Posterior vena cava (tissue), 2 donors: ENCODE results near the gene AGPAT2. TPM values are rescaled to one million over a fixed set of nuclear protein-coding genes. Genes with fewer than 3 reads are reported as not detected.

Source experiments
- DNase-seq: peaks from one replicate; pipeline ENCODE4 v3.0.0-alpha.2; 2020; ENCODE audit warnings: low spot score
- intact Hi-C, 2 donors: fragments of 100-400 bp; cut with DNase I; formaldehyde crosslinking; loops; one replicate each; pipeline versions ENCODE4 v1.14.1 to v1.14.2; 2022 to 2023
- total RNA-seq, 2 donors: library from RNA; stranded (reverse); fragmentation: NEBNext Ultra II Directional; extraction: Animal tissue kit (Norgen Biotek cat#: 25700); gene quantifications; one replicate each; pipeline ENCODE4 v1.2.1, GENCODE V29; 2021
- donor health status: DM: yes; HTN: yes; CAD: no.
- donor health status: DM: yes; HTN: yes; CAD: no.

Gene AGPAT2
- total RNA-seq, 2 donors from 2014 or later: 27.1 to 28.8 TPM

- no peak for DNase-seq
- intact Hi-C loops: no loop called here
Observed at GRCh38 chr9:136667940-136668760, 19.1 kb downstream of the AGPAT2 start.

- intact Hi-C loops: no loop called here
- DNase-seq: no peak
Observed at GRCh38 chr9:136667214-136667939, 19.9 kb downstream of the AGPAT2 start.

GRCh38 chr9:136666372-136667213 lies 20.7 kb downstream of the AGPAT2 start:
- no peak for DNase-seq
- intact Hi-C loops: no loop called here

- DNase-seq: no peak
- intact Hi-C loops: no loop called here
Observed at GRCh38 chr9:136665704-136666371, 21.4 kb downstream of the AGPAT2 start.

GRCh38 chr9:136665111-136665703 lies 22.1 kb downstream of the AGPAT2 start:
- intact Hi-C loops: no loop called here
- no peak for DNase-seq

- intact Hi-C loops: no loop called here
- no peak for DNase-seq
Observed at GRCh38 chr9:136664000-136664915, 23.0 kb downstream of the AGPAT2 start.

GRCh38 chr9:136662656-136663581 lies 24.3 kb downstream of the AGPAT2 start, which contains the start of gene EGFL7:
Gene EGFL7, plus strand, starts transcription at chr9:136662916. Its CDS starts 5,367 bp downstream, at chr9:136668283.
- intact Hi-C loops: no loop called here
- DNase-seq: no peak

GRCh38 chr9:136662326-136662655 lies 25.0 kb downstream of the AGPAT2 start:
- intact Hi-C loops: no loop called here
- no peak for DNase-seq

GRCh38 chr9:136661641-136662325 lies 25.5 kb downstream of the AGPAT2 start:
- no peak for DNase-seq
- intact Hi-C loops: no loop called here

GRCh38 chr9:136660971-136661550 lies 26.2 kb downstream of the AGPAT2 start:
- DNase-seq: no peak
- intact Hi-C loops: no loop called here

GRCh38 chr9:136659861-136660784 lies 27.1 kb downstream of the AGPAT2 start:
- DNase-seq: no peak

GRCh38 chr9:136658849-136659535 lies 28.3 kb downstream of the AGPAT2 start:
- intact Hi-C loops: no loop called here
- no peak for DNase-seq

More at GRCh38 chr9:136659861-136660784, 27.1 kb downstream of the AGPAT2 start:
- intact Hi-C loops: no loop called here

- no peak for DNase-seq
- intact Hi-C loops: no loop called here
Observed at GRCh38 chr9:136657974-136658848, 29.0 kb downstream of the AGPAT2 start.
